Measurements from ENCODE around the gene BBLN. TPM values are rescaled to one million over a fixed set of nuclear protein-coding genes. Genes with fewer than 3 reads are reported as not detected.

The BBLN gene
- total RNA-seq, 1 experiment from 2014 or later = 48.5 TPM

DNA sequence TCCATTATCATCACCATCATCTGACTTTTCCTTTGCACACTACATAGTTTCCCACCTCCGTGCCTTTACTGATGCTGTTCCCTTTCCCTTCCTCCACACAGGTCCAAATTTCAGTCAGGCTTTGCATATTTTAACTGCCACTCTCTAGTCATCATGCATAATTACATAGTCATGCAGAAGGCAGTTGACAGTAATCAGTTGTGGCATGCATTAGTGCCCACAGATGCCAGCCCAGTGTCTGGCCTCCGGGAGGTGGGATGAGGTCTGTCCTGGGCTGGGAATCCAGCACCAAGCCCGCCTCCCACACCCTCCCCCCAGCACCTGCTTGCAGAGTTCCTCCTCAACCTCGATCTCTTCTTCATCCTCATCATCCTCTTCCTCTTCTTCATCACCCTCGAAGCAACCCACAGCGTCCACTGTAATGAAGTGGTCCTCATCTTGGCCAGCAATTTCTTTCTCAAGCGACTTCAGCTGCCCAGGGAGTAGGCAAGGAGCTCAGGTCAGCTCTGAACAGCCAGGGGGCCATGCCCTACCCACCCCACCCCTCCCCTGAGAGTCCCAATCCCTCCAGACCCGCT, 8.8 kb downstream of the BBLN start:
- ChIA-PET POLR2A (no interaction called here), CTCF (no interaction called here)
- in situ Hi-C loops (cut with HindIII; ENCODE audit: low pct_unique_long_range_greater_than_20kb, low sequenced_read_pairs) = no loop called here
- TSS peak; percentile 82 for BruUV-seq (replicated peaks)
- H3K9me3 ChIP-seq (ENCODE audit: control insufficient read depth, insufficient read depth, low read depth, low read length) = no peaks in the 10 kb centered on the region
- 0 out of 2 replicates have a peak, but pooled peaks have one; percentile 21 for ATAC-seq
- H3K27me3 ChIP-seq (ENCODE audit: control insufficient read depth, insufficient read depth, low read length) = no peaks in the 10 kb centered on the region
- H3K4me3 ChIP-seq (ENCODE audit: low read depth in 2 of 2, low read length in 2 of 2) = no peak overlapping the region
- no peak for DNase-seq (ENCODE audit: low read depth, low spot score)
- H3K27ac ChIP-seq (ENCODE audit: low read length) = no peak overlapping the region
- no peaks in the 10 kb centered on the region for H3K36me3 ChIP-seq (ENCODE audit: control insufficient read depth, insufficient read depth, low read length)
- intact Hi-C loops (cut with micrococcal nuclease; ENCODE audit: unreplicated experiment) = no loop called here
- no peaks in the 10 kb centered on the region for H3K4me1 ChIP-seq (ENCODE audit: control insufficient read depth, insufficient read depth, low read length)
- no peak for TF ChIP-seq SIN3A (IDR thresholded peaks at IDR 0.05; ENCODE audit: borderline replicate concordance, insufficient read depth, low read depth, low read length)
- TF ChIP-seq, protein P1, sequence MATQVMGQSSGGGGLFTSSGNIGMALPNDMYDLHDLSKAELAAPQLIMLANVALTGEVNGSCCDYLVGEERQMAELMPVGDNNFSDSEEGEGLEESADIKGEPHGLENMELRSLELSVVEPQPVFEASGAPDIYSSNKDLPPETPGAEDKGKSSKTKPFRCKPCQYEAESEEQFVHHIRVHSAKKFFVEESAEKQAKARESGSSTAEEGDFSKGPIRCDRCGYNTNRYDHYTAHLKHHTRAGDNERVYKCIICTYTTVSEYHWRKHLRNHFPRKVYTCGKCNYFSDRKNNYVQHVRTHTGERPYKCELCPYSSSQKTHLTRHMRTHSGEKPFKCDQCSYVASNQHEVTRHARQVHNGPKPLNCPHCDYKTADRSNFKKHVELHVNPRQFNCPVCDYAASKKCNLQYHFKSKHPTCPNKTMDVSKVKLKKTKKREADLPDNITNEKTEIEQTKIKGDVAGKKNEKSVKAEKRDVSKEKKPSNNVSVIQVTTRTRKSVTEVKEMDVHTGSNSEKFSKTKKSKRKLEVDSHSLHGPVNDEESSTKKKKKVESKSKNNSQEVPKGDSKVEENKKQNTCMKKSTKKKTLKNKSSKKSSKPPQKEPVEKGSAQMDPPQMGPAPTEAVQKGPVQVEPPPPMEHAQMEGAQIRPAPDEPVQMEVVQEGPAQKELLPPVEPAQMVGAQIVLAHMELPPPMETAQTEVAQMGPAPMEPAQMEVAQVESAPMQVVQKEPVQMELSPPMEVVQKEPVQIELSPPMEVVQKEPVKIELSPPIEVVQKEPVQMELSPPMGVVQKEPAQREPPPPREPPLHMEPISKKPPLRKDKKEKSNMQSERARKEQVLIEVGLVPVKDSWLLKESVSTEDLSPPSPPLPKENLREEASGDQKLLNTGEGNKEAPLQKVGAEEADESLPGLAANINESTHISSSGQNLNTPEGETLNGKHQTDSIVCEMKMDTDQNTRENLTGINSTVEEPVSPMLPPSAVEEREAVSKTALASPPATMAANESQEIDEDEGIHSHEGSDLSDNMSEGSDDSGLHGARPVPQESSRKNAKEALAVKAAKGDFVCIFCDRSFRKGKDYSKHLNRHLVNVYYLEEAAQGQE (IDR thresholded peaks at IDR 0.05; ENCODE audit: insufficient read depth in 1 of 2, low read depth in 2 of 2, low read length in 1 of 2) = no peak
- no peak for TF ChIP-seq TCF7L2 (IDR thresholded peaks at IDR 0.05; ENCODE audit: low read depth, low read length)
- TF ChIP-seq POLR2AphosphoS5 (IDR thresholded peaks at IDR 0.05; ENCODE audit: low read depth, low read length) = no peak
- TF ChIP-seq, protein P2, sequence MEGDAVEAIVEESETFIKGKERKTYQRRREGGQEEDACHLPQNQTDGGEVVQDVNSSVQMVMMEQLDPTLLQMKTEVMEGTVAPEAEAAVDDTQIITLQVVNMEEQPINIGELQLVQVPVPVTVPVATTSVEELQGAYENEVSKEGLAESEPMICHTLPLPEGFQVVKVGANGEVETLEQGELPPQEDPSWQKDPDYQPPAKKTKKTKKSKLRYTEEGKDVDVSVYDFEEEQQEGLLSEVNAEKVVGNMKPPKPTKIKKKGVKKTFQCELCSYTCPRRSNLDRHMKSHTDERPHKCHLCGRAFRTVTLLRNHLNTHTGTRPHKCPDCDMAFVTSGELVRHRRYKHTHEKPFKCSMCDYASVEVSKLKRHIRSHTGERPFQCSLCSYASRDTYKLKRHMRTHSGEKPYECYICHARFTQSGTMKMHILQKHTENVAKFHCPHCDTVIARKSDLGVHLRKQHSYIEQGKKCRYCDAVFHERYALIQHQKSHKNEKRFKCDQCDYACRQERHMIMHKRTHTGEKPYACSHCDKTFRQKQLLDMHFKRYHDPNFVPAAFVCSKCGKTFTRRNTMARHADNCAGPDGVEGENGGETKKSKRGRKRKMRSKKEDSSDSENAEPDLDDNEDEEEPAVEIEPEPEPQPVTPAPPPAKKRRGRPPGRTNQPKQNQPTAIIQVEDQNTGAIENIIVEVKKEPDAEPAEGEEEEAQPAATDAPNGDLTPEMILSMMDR (IDR thresholded peaks at IDR 0.05) = no peak

DNA sequence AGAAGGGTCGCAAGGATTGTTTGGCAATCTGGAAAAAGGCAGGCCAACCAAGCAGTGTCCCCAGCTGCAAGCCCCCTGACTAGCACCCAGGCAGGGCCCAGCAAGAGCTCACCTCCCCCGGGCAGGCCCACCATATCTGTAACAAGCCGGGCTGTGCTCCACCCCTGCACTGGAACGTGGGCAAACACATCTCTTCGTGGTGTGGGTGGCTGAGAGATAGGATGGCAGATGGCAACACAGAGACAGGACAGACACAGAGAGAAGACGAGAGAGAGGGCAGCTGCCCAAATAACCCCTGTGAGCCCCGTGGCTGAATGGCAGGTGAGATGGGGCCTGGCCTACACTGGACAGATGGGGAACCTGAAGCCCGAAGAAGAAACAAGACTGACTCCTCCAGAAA, 9.4 kb downstream of the BBLN start:
- ATAC-seq (no peak), DNase-seq (ENCODE audit: low read depth, low spot score) (no peak)
- POLR2A ChIA-PET = no interaction called here
- TF ChIP-seq, protein P1 (IDR thresholded peaks at IDR 0.05; ENCODE audit: insufficient read depth in 1 of 2, low read depth in 2 of 2, low read length in 1 of 2) = no peak
- TF ChIP-seq POLR2AphosphoS5 (IDR thresholded peaks at IDR 0.05; ENCODE audit: low read depth, low read length) = no peak
- TF ChIP-seq SIN3A (IDR thresholded peaks at IDR 0.05; ENCODE audit: borderline replicate concordance, insufficient read depth, low read depth, low read length) = no peak
- TF ChIP-seq TCF7L2 (IDR thresholded peaks at IDR 0.05; ENCODE audit: low read depth, low read length) = no peak
- TF ChIP-seq, protein P2 (IDR thresholded peaks at IDR 0.05) = no peak
- H3K4me1 ChIP-seq (ENCODE audit: control insufficient read depth, insufficient read depth, low read length) = no peaks in the 10 kb centered on the region
- no peak overlapping the region for H3K4me3 ChIP-seq (ENCODE audit: low read depth in 2 of 2, low read length in 2 of 2)
- intact Hi-C loops (cut with micrococcal nuclease; ENCODE audit: unreplicated experiment) = no loop called here
- in situ Hi-C loops (cut with HindIII; ENCODE audit: low pct_unique_long_range_greater_than_20kb, low sequenced_read_pairs) = no loop called here
- no peaks in the 10 kb centered on the region for H3K27me3 ChIP-seq (ENCODE audit: control insufficient read depth, insufficient read depth, low read length)
- no peaks in the 10 kb centered on the region for H3K9me3 ChIP-seq (ENCODE audit: control insufficient read depth, insufficient read depth, low read depth, low read length)
- H3K36me3 ChIP-seq (ENCODE audit: control insufficient read depth, insufficient read depth, low read length) = no peaks in the 10 kb centered on the region
- BruUV-seq (replicated peaks) = no TSS peak
- CTCF ChIA-PET = no interaction called here
- H3K27ac ChIP-seq (ENCODE audit: low read length) = no peak overlapping the region

Measured in Panc1 (cell line).